ENCODE data around the gene BCAS3.

- TF ChIP-seq CTCF (IDR thresholded peaks at IDR 0.05) (no peak), POLR2A (IDR thresholded peaks at IDR 0.05) (no peak)
These were observed 438.9 kb downstream of the BCAS3 start for GRCh38 chr17:61116577-61116976.

Measured in heart left ventricle (tissue), 13 donors.